ENCODE measurements around the gene DDA1. TPM values are rescaled to one million over a fixed set of nuclear protein-coding genes. Genes with fewer than 3 reads are reported as not detected.

Gene DDA1
- total RNA-seq, 1 experiment from 2014 or later: 55.6 TPM

DNA sequence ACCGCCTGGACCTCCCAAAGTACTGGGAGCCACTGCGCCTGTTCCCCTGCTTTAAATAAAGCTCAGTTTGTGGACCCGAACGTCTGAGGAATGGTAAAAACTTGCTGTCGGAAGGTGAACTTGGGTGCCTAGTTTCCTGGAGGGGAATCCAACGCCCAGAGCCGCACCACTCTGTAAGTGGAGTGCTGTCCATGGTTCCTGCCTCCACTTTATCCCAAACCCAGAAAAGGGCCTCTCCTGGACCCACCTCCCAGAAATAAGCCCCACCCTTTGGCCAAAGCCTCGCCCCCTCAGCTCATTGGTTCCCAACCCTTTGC lies 23.0 kb downstream of the DDA1 start:
- no peak overlapping the region for H3K27ac Mint-ChIP-seq (ENCODE audit: unreplicated experiment)
- no peaks in the 10 kb centered on the region for H3K9me3 ChIP-seq
- POLR2A ChIA-PET: interaction anchor here (1.3 kb wide), 1 partner anchor 23 kb away, joined by 6 read pairs; the partner anchor contains the start of gene DDA1

DNA sequence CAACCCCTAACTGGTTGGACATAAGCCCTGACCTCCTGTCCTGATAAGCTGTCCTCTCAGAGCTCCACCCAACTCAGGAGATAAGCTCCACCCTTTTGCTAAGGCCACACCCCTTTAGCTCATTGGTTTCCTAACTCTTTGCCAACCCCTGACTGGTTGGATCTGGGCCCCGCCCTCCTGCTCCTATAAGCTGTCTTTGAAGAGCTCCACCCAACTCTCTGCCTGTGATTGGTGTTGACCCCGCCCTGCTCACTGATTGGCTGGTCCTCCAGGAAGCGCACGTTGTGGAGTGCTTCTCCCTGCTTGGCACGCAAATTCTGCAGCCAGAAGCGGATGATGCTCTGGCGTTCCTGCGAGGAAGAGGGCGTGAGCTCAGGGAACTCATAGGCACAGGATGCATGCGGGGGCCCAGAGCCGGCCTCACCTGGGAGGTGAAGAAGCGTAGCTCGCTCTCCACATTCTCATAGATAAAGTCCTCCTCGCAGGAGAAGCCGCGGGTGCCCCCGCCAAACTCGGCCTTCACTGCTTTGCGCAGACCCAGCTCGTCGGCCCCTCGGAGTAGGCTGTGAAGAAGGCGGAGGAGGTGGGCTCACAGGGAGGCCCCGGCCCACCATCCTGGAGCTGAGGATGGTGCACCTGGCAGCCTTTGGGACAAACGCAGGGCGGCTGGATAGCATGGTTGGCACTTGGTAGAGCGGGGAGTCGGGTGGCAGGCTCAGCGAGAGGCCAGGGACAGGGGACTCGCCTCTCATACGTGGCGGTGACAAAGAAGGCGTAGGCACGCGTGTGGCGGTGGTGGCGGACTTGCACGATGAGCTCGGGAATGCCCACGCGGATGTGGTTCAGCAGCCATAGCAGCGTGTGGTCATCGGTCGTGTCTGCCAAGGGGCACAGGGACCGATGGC lies 23.6 kb downstream of the DDA1 start:
- CTCF ChIA-PET: interaction anchor here (0.6 to 1.2 kb wide), 2 partner anchors 41 to 1871 kb away, joined by 4 read pairs; no protein-coding TSS in a partner anchor
- no peaks in the 10 kb centered on the region for H3K27me3 Mint-ChIP-seq (ENCODE audit: insufficient read depth, unreplicated experiment)

More for the DNA sequence above, 23.0 kb downstream of the DDA1 start:
- H3K4me3 Mint-ChIP-seq (ENCODE audit: unreplicated experiment): no peak overlapping the region
- intact Hi-C loops (cut with micrococcal nuclease; ENCODE audit: unreplicated experiment): no loop called here
- TF ChIP-seq, protein P1, sequence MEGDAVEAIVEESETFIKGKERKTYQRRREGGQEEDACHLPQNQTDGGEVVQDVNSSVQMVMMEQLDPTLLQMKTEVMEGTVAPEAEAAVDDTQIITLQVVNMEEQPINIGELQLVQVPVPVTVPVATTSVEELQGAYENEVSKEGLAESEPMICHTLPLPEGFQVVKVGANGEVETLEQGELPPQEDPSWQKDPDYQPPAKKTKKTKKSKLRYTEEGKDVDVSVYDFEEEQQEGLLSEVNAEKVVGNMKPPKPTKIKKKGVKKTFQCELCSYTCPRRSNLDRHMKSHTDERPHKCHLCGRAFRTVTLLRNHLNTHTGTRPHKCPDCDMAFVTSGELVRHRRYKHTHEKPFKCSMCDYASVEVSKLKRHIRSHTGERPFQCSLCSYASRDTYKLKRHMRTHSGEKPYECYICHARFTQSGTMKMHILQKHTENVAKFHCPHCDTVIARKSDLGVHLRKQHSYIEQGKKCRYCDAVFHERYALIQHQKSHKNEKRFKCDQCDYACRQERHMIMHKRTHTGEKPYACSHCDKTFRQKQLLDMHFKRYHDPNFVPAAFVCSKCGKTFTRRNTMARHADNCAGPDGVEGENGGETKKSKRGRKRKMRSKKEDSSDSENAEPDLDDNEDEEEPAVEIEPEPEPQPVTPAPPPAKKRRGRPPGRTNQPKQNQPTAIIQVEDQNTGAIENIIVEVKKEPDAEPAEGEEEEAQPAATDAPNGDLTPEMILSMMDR (IDR thresholded peaks at IDR 0.05; ENCODE audit: insufficient read depth in 1 of 2, low read depth in 1 of 2, low read length in 1 of 2, severe bottlenecking in 1 of 2, unreplicated experiment in 1 of 2): no peak
- CTCF ChIA-PET: interaction anchor here (0.6 to 1.2 kb wide), 2 partner anchors 40 to 1871 kb away, joined by 4 read pairs; no protein-coding TSS in a partner anchor
- Histone ChIP-seq H3K27me3 (replicated peaks; ENCODE audit: control insufficient read depth, insufficient read depth, low read length) (no peaks in the 10 kb centered on the region), H3K4me1 (peaks cover 18% of the 10 kb centered on the region), H3K36me3 (ENCODE audit: control insufficient read depth, insufficient read depth, low read length) (peaks cover 1% of the 10 kb centered on the region; the same call in 1 of the 2 replicates), H3K4me3 (ENCODE audit: low read depth, low read length) (no peak overlapping the region)
- no peaks in the 10 kb centered on the region for H3K9me3 Mint-ChIP-seq (ENCODE audit: unreplicated experiment)
- no peaks in the 10 kb centered on the region for H3K27me3 Mint-ChIP-seq (ENCODE audit: insufficient read depth, unreplicated experiment)
- DNase-seq: no peak
- no TSS peak for BruUV-seq (replicated peaks)
- no peaks in the 10 kb centered on the region for H3K4me1 Mint-ChIP-seq (ENCODE audit: low read depth, unreplicated experiment)
- H3K36me3 Mint-ChIP-seq (ENCODE audit: insufficient read depth, unreplicated experiment): peaks cover 34% of the 10 kb centered on the region

More for the DNA sequence above, 23.6 kb downstream of the DDA1 start:
- POLR2A ChIA-PET: interaction anchor here (0.5 to 1.3 kb wide), 3 partner anchors 24 to 742 kb away, joined by 4 to 6 read pairs (median 4); partner anchors contain the start of gene DDA1
- H3K4me3 Mint-ChIP-seq (ENCODE audit: unreplicated experiment): peak overlapping the region; percentile 15
- Histone ChIP-seq H3K9me3 (no peaks in the 10 kb centered on the region), H3K27me3 (replicated peaks; ENCODE audit: control insufficient read depth, insufficient read depth, low read length) (no peaks in the 10 kb centered on the region), H3K4me3 (ENCODE audit: low read depth, low read length) (no peak overlapping the region), H3K36me3 (ENCODE audit: control insufficient read depth, insufficient read depth, low read length) (peaks cover 1% of the 10 kb centered on the region; the same call in 1 of the 2 replicates), H3K4me1 (peaks cover 13% of the 10 kb centered on the region; the same call in 1 of the 2 replicates)
- H3K27ac Mint-ChIP-seq (ENCODE audit: unreplicated experiment): no peak overlapping the region
- peaks cover 36% of the 10 kb centered on the region for H3K36me3 Mint-ChIP-seq (ENCODE audit: insufficient read depth, unreplicated experiment)
- DNase-seq: peak; percentile 72 to 88
- H3K4me1 Mint-ChIP-seq (ENCODE audit: low read depth, unreplicated experiment): no peaks in the 10 kb centered on the region
- H3K9me3 Mint-ChIP-seq (ENCODE audit: unreplicated experiment): no peaks in the 10 kb centered on the region
- intact Hi-C loops (cut with micrococcal nuclease; ENCODE audit: unreplicated experiment): no loop called here
- no TSS peak for BruUV-seq (replicated peaks)
- TF ChIP-seq, protein P1 (IDR thresholded peaks at IDR 0.05; ENCODE audit: insufficient read depth in 1 of 2, low read depth in 1 of 2, low read length in 1 of 2, severe bottlenecking in 1 of 2, unreplicated experiment in 1 of 2): no peak

Data from Caco-2 (cell line).